ENCODE data around the gene SLC26A6. TPM values are rescaled to one million over a fixed set of nuclear protein-coding genes. Genes with fewer than 3 reads are reported as not detected.

The SLC26A6 gene
- total RNA-seq, 4 donors from 2014 or later = 9.4 to 36.5 (median 17.9) TPM

GRCh38 chr3:48595075-48595525 lies 40.2 kb downstream of the SLC26A6 start, which contains the start of gene COL7A1:
COL7A1 (minus strand) TSS chr3:48595329; CDS start chr3:48595159, 170 bp downstream.
- intact Hi-C loops (cut with DNase I; ENCODE audit: low total_unique reads) = no loop called here
- 0 to 2% methylated on average over 5 to 32 of the region's 35 CpGs for WGBS, 2 donors
- peak within 1 kb of the TSS; percentile 7 for H3K4me3 ChIP-seq (ENCODE audit: low read depth, poor library complexity, severe bottlenecking)
- no peak for DNase-seq (ENCODE audit: low spot score in 2 of 2)
- TF ChIP-seq, protein P1, sequence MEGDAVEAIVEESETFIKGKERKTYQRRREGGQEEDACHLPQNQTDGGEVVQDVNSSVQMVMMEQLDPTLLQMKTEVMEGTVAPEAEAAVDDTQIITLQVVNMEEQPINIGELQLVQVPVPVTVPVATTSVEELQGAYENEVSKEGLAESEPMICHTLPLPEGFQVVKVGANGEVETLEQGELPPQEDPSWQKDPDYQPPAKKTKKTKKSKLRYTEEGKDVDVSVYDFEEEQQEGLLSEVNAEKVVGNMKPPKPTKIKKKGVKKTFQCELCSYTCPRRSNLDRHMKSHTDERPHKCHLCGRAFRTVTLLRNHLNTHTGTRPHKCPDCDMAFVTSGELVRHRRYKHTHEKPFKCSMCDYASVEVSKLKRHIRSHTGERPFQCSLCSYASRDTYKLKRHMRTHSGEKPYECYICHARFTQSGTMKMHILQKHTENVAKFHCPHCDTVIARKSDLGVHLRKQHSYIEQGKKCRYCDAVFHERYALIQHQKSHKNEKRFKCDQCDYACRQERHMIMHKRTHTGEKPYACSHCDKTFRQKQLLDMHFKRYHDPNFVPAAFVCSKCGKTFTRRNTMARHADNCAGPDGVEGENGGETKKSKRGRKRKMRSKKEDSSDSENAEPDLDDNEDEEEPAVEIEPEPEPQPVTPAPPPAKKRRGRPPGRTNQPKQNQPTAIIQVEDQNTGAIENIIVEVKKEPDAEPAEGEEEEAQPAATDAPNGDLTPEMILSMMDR (IDR thresholded peaks at IDR 0.05) = no peak
- no peak for TF ChIP-seq POLR2A (IDR thresholded peaks at IDR 0.05)

DNA sequence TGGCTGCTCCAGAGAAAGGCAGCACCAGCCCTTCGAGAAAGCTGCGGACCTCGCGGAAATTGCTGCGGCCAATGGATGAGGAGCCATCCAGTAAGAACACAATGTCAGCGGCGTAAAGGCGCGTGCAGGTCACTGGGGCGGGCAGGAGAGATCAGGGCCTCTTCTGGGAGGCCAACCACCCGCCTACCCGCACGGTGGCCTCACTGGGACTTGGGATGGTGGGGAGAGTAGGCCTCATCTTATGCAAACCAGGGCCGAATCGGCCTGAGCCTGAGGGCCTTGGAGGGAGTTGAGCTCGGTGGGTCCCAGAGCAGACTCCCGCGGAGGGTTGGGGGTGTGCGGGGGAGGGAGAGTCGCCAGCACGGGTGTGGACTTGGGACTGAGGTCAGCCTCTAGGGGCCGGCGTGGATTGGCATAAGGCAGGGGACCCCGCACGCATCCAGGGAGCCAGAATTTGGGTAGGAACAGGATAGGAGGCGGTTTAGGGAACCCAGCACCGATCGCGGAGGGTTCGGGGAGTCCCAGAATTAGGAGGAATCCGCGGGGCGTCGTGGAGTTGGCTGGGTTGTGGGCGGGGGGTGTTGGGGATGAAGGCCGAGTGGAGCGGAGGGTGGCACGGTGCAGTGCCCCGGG lies 40.7 kb downstream of the SLC26A6 start:
- 16 to 26% methylated on average over 35 to 36 of the region's 39 CpGs for WGBS, 2 donors
- intact Hi-C loops (cut with DNase I; ENCODE audit: low total_unique reads) = no loop called here
- H3K4me3 ChIP-seq (ENCODE audit: low read depth, poor library complexity, severe bottlenecking) = peak overlapping the region; percentile 7
- TF ChIP-seq POLR2A (IDR thresholded peaks at IDR 0.05) = no peak
- TF ChIP-seq, protein P1 (IDR thresholded peaks at IDR 0.05) = no peak
- DNase-seq (ENCODE audit: low spot score in 2 of 2) = no peak

DNA sequence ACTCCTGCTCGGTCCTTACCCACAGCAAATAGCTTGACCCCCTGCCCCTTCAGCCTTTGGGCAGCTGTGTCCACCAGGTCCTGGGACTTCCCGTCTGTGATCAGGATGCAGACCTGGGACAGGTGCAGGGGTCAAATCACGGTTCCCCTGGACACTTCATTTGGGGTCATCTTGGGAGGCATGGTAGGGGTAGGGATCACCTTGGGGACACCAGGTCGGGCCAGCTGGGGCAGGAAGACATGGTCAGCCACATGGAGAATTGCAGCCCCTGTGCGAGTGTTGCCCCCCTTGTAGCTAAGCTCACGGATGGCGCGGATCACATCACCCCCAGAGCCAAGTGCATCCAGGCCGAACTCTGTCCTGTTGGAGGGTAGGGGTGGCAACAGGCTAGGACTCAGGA lies 41.9 kb downstream of the SLC26A6 start:
- no peak overlapping the region for H3K4me3 ChIP-seq (ENCODE audit: low read depth, poor library complexity, severe bottlenecking)
- no peak for TF ChIP-seq POLR2A (IDR thresholded peaks at IDR 0.05)
- TF ChIP-seq, protein P1 (IDR thresholded peaks at IDR 0.05) = no peak
- intact Hi-C loops (cut with DNase I; ENCODE audit: low total_unique reads) = no loop called here
- no peak for DNase-seq (ENCODE audit: low spot score in 2 of 2)
- 62 to 80% methylated on average over 2 to 9 of the region's 9 CpGs for WGBS, 2 donors

DNA sequence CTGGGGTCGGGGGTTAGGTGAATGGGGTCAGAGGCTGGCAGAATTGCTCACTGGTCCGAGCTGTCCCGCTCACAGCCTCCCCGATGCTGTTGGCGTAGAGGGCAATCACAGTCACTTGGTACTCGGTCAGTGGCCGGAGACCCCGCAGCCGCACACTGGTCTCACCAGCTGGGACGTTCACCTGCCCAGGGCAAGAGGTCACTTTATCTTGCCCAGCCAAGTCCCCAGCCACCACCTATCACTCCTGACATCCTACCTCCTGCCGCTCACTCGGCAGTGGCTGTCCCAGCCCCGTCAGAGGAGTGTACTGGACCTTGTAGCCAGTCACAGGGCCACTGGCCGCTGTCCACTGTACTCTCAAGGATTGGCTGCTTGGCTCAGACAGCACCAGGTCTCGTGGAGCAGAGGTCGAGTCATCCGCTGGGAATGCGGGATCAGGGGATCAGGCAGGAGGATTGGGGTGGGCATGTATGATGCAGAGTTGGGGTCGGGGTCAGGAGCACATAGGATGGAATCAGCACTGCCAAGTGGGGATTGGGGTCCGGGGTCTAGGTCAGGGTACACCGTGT lies 42.7 kb downstream of the SLC26A6 start:
- TF ChIP-seq POLR2A (IDR thresholded peaks at IDR 0.05) = no peak
- TF ChIP-seq, protein P1 (IDR thresholded peaks at IDR 0.05) = no peak
- intact Hi-C loops (cut with DNase I; ENCODE audit: low total_unique reads) = no loop called here
- no peak for DNase-seq (ENCODE audit: low spot score in 2 of 2)
- no peak overlapping the region for H3K4me3 ChIP-seq (ENCODE audit: low read depth, poor library complexity, severe bottlenecking)
- WGBS, 2 donors = 84 to 88% methylated on average over 10 to 21 of the region's 21 CpGs

DNA sequence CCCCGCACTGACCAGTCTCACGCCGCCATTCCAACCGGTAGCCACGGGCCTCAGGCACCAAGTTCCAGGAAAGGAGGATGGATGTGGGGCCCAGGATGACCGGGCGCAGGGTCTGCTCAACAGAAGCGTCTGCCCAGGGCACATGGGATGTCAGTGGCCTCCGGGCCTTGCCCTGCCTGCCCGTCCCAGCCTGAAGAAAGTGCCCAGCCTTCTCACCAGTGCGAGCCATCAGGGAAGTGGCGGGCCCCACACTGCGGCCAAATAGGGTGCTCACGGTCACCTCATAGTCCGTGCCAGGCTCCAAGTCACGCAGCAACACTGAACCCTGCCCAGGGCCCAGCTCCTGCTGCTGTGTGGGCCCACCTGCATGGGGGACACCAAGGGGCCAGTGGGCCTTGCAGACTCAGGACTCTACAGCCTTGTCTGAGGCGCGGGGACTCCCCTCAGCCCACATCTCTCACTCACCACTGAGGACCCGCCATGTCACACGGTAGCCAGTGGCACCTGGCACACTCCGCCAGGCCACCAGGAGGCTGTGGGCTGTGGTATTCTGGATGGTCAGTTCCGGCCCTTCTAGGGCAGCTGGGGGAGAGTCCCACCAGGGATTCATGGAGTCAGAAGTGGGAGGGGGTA lies 43.3 kb downstream of the SLC26A6 start:
- no peak overlapping the region for H3K4me3 ChIP-seq (ENCODE audit: low read depth, poor library complexity, severe bottlenecking)
- 81 to 87% methylated on average over 22 of the region's 22 CpGs for WGBS, 2 donors
- intact Hi-C loops (cut with DNase I; ENCODE audit: low total_unique reads) = no loop called here
- no peak for DNase-seq (ENCODE audit: low spot score in 2 of 2)
- no peak for TF ChIP-seq POLR2A (IDR thresholded peaks at IDR 0.05)
- TF ChIP-seq, protein P1 (IDR thresholded peaks at IDR 0.05) = no peak
